Measurements from ENCODE around the gene LYRM2. TPM values are rescaled to one million over a fixed set of nuclear protein-coding genes. Genes with fewer than 3 reads are reported as not detected.

Gene LYRM2
- total RNA-seq, 2 experiments from 2014 or later: 12.3 to 16.3 TPM

- H3K4me3 Mint-ChIP-seq: no peak overlapping the region
- Histone ChIP-seq H3K9me3 (ENCODE audit: control insufficient read depth in 1 of 2, insufficient read depth in 1 of 2, low read length in 2 of 2) (no peaks in the 10 kb centered on the region), H3K4me1 (ENCODE audit: insufficient read depth, low read length) (no peaks in the 10 kb centered on the region), H3K27ac (ENCODE audit: low read depth in 1 of 2, low read length in 2 of 2) (no peak overlapping the region), H3K27me3 (ENCODE audit: control insufficient read depth in 1 of 2, insufficient read depth in 2 of 2, low read length in 2 of 2) (no peaks in the 10 kb centered on the region), H3K36me3 (ENCODE audit: insufficient read depth, low read length) (peaks cover 72% of the 10 kb centered on the region), H3K4me3 (ENCODE audit: low read length) (no peak overlapping the region)
- no peak overlapping the region for H3K27ac Mint-ChIP-seq
- H3K36me3 Mint-ChIP-seq (ENCODE audit: low read depth): peaks cover 86% of the 10 kb centered on the region
- H3K4me1 Mint-ChIP-seq (ENCODE audit: low read depth): no peaks in the 10 kb centered on the region
- TF ChIP-seq CTCF (IDR thresholded peaks at IDR 0.05): no peak
- ATAC-seq (ENCODE audit: poor library complexity) (no peak), DNase-seq (no peak)
- ChIA-PET POLR2A (no interaction called here), CTCF (no interaction called here)
- H3K9me3 Mint-ChIP-seq: no peaks in the 10 kb centered on the region
- intact Hi-C loops (cut with DNase I, micrococcal nuclease): no loop called here
- no peaks in the 10 kb centered on the region for H3K27me3 Mint-ChIP-seq
Measured at GRCh38 chr6:89660981-89661380, 22.4 kb upstream of the LYRM2 start.

GRCh38 chr6:89657445-89658158 is 19.1 kb upstream of the LYRM2 start:
- Mint-ChIP-seq H3K9me3 (no peaks in the 10 kb centered on the region), H3K4me3 (no peak overlapping the region), H3K36me3 (ENCODE audit: low read depth) (peaks cover 89% of the 10 kb centered on the region), H3K4me1 (ENCODE audit: low read depth) (no peaks in the 10 kb centered on the region), H3K27me3 (no peaks in the 10 kb centered on the region), H3K27ac (no peak overlapping the region)
- ChIA-PET CTCF (no interaction called here), POLR2A (no interaction called here)
- no peak for TF ChIP-seq CTCF (IDR thresholded peaks at IDR 0.05)
- ATAC-seq (ENCODE audit: poor library complexity): no peak
- intact Hi-C loops (cut with DNase I, micrococcal nuclease): no loop called here
- Histone ChIP-seq H3K9me3 (ENCODE audit: control insufficient read depth in 1 of 2, insufficient read depth in 1 of 2, low read length in 2 of 2) (no peaks in the 10 kb centered on the region), H3K27me3 (ENCODE audit: control insufficient read depth in 1 of 2, insufficient read depth in 2 of 2, low read length in 2 of 2) (no peaks in the 10 kb centered on the region), H3K36me3 (ENCODE audit: insufficient read depth, low read length) (peaks cover 87% of the 10 kb centered on the region), H3K4me3 (ENCODE audit: low read length) (no peak overlapping the region), H3K27ac (ENCODE audit: low read depth in 1 of 2, low read length in 2 of 2) (no peak overlapping the region), H3K4me1 (ENCODE audit: insufficient read depth, low read length) (no peaks in the 10 kb centered on the region)
- DNase-seq: no peak

GRCh38 chr6:89655122-89655521 is 16.6 kb upstream of the LYRM2 start:
- peaks cover 82% of the 10 kb centered on the region for H3K36me3 ChIP-seq (ENCODE audit: insufficient read depth, low read length)
- no peak for TF ChIP-seq CTCF (IDR thresholded peaks at IDR 0.05)
- no peak overlapping the region for H3K27ac Mint-ChIP-seq
- H3K36me3 Mint-ChIP-seq (ENCODE audit: low read depth): peaks cover 90% of the 10 kb centered on the region
- no peaks in the 10 kb centered on the region for H3K4me1 ChIP-seq (ENCODE audit: insufficient read depth, low read length)
- H3K27me3 ChIP-seq (ENCODE audit: control insufficient read depth in 1 of 2, insufficient read depth in 2 of 2, low read length in 2 of 2): no peaks in the 10 kb centered on the region
- no peak for ATAC-seq (ENCODE audit: poor library complexity)
- no peaks in the 10 kb centered on the region for H3K9me3 ChIP-seq (ENCODE audit: control insufficient read depth in 1 of 2, insufficient read depth in 1 of 2, low read length in 2 of 2)
- no peaks in the 10 kb centered on the region for H3K27me3 Mint-ChIP-seq
- no peak overlapping the region for H3K4me3 Mint-ChIP-seq
- ChIA-PET POLR2A (no interaction called here), CTCF (no interaction called here)
- H3K4me3 ChIP-seq (ENCODE audit: low read length): no peak overlapping the region
- H3K4me1 Mint-ChIP-seq (ENCODE audit: low read depth): no peaks in the 10 kb centered on the region
- no peak for DNase-seq
- H3K27ac ChIP-seq (ENCODE audit: low read depth in 1 of 2, low read length in 2 of 2): no peak overlapping the region
- no peaks in the 10 kb centered on the region for H3K9me3 Mint-ChIP-seq
- intact Hi-C loops (cut with DNase I, micrococcal nuclease): no loop called here
